DMS153 treated with DMSO at 0.1 percent for 48 hours (cell line): ENCODE measurements around the gene ZDHHC3.
"Not testable (repeated sequence)": the region's sequence is repeated elsewhere in the genome, so short reads cannot be mapped to it uniquely, and the experiment has no call there.

Experiments
- DNase-seq: peaks from one replicate; lab custom pipeline; 2025; ENCODE audit not compliant: unreplicated experiment; lab: John Stamatoyannopoulos, UW

The ZDHHC3 gene

DNA sequence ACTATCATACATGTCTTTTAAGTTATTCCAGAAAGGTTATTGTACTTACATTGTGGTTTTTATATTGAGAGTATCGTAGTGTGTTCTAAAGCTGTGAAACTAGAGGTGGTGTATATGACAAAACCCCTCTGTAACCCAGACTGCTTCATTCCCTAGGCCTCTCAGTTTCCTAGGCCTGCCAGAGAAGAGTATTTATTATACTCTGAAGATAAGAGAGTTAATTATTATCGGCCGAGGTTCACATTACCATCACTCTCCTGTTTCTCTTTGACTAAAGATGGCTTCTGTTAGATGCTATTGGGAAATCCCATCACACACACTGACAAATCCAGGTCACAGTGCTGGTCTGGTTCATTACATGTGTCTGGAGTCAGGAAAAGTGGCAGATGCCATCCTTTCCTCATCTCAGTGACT is 20.6 kb upstream of the ZDHHC3 start:
- no peak for DNase-seq

DNA sequence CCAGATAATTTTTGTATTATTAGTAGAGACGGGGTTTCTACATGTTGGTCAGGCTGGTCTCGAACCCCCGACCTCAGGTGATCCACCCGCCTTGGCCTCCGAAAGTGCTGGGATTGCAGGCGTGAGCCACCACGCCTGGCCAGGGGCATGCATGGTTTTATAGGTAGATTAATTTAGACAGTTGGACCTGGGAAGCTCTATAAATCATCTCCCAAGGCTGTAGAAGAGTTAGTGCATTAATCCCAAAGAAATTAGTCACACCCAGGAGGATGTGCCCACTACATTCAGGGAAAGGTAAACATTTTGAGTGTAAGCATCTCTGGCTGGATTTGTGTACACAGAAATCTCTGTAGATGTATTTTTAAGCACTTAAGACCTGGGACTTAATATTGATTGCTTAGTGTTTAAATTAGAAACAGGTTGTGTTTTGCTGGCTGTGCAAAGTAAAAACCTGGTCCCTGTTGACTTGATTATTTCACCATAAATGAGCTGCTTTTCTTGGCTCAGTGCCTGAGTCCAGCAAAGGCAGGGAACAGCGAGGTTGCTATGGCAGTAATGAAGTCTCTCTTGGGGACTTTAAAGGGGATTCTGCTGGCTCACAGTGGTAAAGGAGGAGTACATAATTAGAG is 19.3 kb upstream of the ZDHHC3 start:
- peak; percentile 19 for DNase-seq

DNA sequence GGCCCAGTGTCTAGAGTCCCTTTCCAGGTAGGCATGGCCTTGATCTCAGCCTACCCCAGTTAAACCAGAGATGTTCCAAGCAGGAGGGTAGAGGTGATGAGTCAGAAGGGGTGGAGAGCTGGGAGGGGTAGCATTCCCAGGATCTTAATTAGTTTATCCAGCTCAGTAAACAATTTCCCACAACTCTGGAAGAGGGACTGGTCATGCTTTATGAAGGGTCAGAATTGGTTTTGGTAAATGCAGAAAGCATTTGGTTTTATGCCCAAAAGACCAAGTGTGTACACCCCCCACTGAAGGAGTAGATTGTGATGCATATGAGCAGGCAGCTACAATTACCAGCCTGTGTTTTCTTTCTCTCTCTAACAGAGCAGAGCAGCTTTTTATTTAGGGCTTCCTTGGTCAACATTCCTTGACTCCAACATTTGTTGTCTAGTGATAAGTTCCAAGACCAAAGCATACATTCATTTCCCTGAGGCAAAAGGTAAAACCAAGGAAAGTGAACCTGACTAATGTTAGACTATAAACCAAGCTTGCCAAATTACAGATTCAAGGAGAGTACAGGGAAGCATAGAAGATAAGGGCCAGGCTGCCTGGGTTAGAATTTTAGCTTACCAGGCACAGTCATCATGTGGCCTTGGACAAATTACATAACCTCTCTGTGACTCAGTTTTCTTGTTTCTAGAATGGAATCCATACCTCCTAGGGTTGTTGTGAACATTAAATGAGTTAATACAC is 17.7 kb upstream of the ZDHHC3 start:
- no peak for DNase-seq

DNA sequence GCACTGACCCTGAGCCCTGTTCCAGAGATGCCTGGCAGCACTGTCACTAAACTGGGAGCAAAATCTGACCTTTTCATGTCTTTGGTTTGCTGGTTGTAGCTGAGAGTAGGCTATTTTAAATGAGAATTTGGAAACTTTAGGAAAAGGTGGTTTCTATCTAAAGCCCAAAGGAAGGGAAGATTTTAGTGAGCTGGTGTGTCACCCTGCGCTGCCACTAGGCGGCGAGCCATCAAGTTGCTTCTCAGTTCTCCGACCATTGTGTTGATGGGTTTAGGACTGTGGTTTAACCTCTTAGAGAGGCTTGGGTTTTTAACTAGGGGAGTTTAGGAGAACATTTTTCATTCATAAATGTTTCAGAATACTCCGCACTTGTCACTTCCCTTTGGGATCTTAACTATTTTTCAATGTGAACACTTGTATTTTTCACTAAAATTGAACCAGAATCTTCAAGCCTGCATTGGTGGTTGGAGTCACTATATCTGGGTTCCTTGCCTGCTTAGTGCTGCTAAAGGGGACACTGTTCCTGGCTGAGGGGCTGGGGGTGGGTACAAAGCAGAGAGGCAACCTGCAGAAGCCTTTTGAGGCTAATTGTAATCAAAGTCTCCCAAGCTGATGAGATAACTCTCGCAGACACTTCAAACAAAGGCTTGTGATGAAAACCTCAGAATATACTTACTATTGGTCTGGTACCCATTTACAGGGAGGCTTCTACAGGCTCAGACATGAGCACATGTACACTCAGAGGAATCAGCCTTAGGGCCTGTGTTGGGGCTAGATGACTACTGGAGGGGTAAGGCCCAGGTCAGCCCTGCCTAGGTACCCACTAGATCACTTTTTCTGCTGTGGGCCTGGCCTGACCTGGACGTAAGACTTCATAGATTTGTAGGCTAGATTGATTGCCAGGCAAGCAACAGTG is 16.8 kb upstream of the ZDHHC3 start:
- no peak for DNase-seq

DNA sequence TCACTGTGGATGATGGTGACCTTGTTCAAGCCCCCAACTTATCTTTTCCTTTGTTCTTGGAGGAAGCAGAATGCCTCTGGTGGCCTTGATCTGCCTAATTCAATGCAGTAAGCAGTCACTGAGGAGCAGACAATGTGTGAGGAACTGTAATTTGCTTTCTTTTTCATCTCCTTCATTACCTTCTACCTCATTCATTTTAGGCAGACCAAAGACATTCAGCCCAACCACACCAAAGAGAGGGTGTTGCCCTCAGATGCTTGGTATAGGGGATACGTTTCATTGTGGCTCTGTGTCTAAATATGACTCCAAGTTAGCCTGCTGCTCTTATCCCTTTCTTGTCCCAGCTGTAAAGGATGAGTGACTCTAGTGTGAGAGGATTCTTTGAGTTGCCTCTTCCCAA is 15.4 kb upstream of the ZDHHC3 start:
- DNase-seq: no peak

DNA sequence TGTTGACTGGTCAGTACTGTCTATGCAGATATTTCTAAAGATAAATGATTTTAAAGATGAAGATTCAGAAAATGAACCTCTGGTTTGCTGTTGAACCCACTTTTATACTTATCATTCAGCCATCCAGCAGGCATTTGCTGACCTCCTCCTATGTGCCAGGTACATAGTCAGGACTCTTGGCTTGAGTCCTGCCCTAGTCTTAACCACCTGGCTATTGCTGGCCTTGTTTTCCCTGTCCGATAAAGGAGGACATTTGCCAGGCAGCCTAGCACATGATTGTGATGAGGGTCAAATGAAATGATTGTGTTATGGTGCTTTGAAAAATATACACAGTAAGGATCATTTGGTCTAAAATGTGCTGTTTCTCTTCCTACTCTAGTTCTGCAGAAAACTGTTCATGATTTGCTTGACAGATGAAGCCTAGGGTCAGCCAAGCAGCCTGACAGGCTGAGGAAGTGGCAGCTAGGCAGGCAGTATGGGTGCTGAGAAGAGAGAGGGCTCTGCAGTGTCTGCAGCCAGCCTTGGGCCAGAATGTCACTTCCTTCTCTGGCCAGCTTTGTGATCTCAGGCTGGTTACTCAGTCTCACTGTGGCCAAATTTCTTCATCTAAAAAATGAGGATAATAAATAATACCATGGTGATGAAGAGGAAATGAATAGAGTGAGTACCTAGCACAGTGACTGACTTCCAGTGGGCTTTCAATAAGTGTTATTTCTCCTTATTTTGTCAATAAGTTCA is 13.8 kb upstream of the ZDHHC3 start:
- no peak for DNase-seq

DNA sequence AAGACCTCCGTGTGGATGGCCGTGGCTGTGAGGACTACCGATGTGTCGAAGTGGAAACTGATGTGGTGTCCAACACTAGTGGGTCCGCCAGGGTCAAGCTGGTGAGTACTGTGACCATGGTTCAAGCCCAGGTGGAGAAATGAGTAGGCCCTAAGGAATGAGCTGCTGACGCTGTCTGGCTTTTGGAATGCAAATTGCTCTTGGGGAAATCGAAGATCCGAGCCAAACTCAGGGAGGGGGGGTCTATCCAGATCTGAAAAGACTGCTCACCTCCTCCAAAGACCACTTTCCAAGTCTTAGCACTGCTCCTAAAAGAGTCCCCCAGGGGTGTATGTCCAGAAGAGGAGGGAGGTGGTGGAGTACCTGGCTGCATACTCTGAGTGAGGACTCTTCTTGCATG is 13.2 kb upstream of the ZDHHC3 start:
- DNase-seq: no peak

DNA sequence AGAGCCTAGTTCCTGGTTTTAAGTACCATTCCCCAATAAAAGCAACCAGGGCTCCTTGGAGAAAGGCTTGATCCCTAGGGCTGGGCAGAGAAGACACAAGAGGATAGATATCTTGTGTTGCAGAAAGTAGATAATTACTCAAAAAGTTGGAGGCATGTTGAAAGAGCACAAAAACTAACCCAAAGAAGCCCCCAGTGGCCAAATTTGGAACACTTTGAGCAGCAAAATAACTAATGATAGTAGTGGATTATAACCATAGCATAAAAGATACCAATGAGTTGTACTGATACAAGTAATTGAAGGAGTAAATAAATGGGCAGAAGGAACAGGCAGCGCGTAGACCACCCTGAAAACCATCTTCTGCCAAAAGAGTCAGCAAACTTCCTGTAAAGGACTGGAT is 12.1 kb upstream of the ZDHHC3 start:
- no peak for DNase-seq

DNA sequence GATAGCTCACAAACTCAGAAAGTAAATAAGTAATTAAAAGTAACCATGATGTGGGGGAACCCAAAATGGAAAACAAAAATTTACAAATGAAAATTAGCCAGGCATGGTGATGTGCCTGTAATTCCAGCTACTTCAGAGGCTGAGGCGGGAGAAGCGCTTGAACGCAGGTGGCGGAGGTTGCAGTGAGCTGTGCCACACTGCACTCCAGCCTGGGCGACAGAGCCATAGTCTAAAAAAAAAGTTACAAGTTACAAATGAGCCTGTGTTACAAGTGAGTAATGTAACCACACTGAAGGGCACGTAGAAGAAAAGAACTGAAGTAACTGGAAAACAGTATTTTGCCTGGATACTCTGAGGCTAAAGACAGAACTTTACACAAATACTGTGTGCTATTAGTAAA is 11.4 kb upstream of the ZDHHC3 start:
- DNase-seq: no peak

DNA sequence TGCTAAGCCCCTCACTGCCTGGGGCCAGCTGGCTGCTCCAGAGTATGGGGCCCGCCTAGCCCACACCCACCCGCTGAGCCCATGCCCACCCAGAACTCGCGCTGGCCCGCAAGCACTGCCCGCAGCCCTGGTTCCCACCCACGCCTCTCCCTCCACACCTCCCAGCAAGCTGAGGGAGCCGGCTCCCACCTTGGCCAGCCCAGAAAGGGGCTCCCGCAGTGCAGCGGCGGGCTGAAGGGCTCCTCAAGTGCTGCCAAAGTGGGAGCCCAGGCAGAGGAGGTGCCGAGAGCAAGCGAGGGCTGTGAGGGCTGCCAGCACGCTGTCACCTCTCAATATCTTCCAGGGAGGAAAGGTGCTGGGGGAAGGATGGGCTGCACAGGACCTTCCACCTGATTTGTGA is 10.4 kb upstream of the ZDHHC3 start:
- not testable (repeated sequence) for DNase-seq

DNA sequence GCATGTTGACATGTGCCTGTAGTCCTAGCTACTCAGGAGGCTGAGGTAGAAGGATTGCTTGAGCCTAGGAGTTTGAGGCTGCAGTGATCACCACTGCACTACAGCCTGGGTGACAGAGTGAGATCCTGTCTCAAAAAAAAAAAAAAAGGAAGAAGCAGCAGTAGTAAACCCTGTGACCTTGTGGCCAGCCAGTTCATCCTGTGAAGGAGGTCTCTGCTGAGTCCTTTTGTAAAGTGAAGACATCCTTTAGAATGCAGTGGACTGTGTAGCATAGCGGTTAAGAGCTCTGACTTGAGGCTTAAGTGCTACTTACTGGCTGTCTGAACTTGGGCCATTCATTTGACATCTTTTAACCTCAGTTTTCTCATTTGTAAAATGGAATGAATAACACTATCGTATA is 8.4 kb upstream of the ZDHHC3 start:
- DNase-seq: no peak

DNA sequence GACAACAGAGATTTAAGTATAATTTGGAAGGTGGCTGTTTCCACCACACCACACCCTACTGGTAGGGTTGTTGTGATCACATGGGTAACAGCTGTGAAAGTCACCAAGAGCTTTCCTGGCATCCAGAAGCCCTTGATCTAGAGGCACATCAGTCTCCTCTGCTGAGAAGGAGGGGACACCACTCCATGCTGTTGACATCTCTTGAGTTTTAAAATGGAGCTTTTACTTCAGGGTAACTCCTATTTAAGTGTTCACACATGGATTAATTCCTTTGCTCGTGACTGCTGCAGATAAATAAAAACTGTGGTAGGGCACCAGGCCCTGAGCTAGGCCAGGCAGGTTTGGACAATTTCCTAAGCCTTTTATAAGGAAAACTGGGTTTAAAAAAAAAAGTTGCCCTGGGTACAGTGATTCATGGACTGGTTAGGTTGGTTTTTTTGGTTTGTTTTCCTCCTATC is 7.5 kb upstream of the ZDHHC3 start:
- DNase-seq: no peak

DNA sequence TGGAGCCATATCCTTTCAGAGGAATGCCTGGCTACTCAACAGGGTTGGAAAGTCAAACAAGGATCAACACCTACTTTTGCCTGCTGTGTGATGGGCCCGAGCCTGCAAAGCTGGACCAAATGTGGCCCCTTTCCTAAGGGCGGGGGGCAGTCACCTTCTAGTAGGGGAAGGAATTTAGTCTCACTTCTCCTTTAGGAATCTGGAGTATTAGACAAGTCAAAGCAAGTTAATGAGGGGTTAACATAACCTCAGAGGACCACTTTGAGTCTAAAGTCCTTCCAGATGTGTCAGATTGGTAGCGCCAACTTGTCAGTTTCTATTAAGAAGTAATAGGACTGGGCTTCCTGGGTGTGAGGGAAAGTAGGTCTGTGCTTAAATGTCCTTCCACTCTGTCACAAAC is 6.8 kb upstream of the ZDHHC3 start:
- DNase-seq: no peak

DNA sequence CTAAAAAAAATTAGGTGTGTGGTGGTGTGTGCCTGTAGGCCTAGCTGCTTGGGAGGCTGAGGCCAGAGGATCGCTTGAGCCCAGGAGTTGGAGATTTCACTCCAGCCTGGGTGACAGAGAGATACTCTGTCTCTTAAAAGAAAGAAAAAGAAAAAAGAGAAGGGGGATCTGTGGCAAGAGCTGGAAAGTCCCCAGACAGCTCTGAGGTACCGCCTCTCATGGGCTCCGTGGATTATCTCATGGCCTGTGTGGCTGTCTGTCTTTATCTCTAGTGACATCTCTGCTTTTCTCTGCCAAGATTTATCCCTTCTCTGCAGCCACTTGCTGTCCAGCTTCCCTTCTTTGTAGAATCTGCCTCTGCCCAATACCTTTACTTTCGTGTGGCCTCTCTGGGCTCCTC is 5.8 kb upstream of the ZDHHC3 start:
- no peak for DNase-seq

DNA sequence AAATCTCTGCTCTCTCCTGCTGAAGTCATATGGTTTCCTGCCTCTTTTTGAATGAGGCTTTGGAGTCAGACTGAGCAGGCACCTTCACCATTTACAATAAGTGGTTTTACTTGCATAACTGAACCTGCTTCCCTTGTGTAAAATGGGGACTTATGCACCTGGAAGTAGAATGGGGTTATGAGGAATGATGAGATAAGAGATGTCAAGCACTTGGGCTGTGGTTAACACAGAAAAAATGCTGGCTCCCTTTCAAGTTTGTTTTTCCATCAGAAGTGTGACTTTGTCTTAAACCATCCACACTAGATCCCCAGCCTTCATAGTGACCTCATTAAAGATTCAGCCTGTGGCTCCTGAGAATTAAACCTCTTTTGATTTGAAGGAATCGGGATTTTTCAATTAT is 5.2 kb upstream of the ZDHHC3 start:
- DNase-seq: no peak

DNA sequence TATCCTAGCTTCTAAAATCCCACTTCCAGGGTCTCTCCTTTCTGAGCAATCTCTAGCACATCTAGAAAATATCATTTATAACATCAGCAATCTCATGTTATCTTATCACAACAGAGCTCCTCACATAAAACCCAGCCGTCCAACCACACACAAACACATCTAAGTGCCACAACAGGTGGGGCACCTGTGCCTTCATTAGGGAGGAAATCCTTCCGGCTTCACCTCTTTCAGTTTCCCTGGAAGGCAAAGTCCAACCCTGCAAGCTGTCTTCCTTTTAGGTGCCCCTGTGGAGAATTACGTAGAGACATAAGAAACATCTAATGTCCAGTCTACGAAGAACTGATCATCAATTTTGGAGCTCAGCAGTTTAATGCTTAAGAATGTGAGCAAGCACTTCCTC is 1.6 kb downstream of the ZDHHC3 start:
- DNase-seq: no peak

DNA sequence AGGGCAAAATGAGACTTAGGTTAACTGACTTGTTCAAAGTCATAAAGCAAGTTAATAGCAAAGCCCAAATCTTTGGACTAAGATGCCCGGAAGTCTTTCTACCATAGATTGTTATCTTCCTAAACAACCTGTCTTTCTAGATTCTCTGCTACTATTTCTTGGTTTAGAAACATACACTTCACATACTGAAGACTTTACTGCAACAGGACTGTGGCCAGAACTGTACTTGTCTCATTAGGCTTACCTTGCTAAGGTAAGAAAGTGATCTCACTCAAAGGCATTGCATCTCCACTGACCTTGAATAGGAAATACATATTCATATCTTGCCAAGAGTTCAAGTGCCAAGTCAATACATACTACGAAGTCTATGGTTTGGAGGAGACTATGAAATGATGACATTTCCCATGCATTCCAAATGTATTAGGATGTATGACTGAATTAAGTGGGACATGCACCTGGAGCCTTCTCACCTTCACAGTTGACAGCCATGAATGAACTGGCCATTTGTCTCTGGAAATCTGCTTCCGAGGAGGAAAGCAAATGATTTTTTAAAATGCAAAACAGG is 5.0 kb downstream of the ZDHHC3 start:
- no peak for DNase-seq

DNA sequence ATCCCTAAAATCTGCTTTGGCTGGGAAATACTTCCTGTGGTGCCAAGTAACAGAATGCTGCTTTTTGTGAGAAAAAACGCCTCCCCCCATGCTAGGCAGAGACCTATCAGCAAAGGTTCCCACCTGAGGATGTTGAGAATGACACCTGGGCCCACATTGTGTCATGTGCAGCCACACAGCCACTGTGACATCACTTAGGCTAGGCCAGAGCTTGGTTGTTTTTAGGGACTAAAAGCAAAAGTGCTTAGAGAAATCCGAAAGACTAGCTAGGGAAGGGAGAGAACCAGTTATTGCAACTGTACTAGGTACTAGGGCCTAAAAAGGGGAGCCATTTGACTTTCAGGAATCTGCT is 6.2 kb downstream of the ZDHHC3 start:
- DNase-seq: no peak

DNA sequence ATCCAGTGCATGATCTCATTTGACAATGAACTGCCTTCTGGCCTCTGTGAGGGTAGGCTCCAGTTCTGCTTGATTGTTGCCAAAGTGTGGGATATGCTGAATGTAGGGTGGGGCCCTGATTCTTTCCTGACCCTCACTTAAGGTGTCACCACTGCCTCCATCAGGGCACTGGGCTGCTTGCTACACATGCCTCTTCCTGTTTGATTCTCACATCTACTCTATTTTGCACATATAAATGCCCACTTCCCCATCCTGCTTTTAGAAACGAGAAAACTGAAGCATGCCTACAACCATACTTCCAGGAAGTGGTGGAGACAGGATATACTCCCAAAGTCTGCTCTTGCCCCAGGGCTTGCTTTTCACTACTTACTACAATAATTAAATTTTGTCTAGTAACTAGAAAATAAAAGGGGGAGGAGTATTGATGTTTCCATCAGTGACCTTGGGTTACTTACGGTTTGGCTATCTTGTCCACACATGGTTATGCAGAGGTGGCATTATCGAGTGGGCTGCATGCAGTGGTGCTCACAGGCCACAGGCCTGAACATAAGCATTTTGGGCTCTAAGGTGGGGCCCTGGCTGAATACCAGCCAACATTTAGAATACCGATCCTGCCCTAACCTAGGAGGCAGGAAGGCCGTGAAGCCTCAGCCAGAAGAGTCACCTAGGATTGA is 6.7 kb downstream of the ZDHHC3 start:
- no peak for DNase-seq

DNA sequence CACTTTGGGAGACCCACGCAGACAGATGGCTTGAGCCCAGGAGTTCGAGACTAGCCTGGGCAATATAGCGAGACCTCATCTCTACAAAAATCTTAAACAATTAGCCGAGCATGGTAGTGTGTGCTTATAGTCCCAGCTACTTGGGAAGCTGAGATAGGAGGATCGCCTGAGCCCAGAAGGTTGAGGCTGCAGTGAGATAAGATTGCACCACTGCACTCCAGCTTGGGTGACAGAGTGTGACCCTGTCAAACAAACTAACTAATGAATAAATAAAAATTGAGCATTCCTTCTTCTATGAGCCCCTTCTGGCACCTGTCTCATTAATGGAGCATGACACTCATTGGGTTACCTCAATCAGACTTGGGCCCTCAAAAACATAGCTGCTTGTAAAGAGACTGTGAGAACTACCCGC is 7.5 kb downstream of the ZDHHC3 start:
- DNase-seq: no peak
